Ramos (cell line): Measurements from ENCODE around the gene CLMN.

Experiments used
- in situ Hi-C: fragments of 300-500 bp; cut with MboI; formaldehyde crosslinking; loops from one replicate; pipeline ENCODE4 v1.14.3; 2022; ENCODE audit warnings: low sequenced_read_pairs; ENCODE audit not compliant: unreplicated experiment

CLMN gene

DNA sequence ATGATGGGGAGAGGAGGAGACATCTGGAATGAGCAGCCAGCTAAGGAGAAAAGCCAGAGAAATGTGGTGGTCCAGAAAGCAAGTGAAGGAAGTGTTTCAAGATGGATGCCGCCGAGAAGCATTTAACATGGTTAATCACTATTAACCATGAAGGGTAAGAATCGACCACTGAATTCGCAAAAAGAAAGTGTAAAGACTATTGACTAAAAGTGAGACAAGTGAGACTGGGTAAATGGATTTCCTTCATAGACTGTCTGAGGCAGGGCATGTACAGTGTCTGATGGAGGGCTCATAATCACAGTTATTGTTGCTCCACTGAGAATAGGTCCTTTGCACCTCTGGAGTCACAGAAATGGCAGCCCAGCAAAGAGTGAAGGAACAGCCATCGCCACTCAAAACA is 25.3 kb upstream of the CLMN start:
- in situ Hi-C loops = no loop called here

DNA sequence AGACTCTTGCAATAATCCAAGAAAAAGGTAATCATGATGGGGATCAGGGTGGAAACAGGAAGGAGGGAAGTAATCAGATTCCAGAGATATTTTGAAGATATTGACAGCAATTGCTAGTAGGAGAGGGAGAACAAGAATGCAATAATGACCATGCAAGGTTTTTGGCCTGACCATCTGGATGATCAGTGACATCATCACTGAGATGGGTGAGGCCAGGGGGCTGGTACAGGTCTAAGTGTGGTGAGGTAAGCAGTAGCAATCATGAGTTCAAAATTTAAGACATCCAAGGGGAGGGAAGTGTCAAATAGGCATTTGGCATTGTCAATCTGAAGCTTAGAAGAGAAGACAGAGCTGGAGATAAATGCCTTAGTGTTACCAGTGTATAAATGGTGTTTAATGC is 24.8 kb upstream of the CLMN start:
- in situ Hi-C loops = no loop called here

- in situ Hi-C loops = no loop called here
Observed at GRCh38 chr14:95341564-95341963, 21.9 kb upstream of the CLMN start.

DNA sequence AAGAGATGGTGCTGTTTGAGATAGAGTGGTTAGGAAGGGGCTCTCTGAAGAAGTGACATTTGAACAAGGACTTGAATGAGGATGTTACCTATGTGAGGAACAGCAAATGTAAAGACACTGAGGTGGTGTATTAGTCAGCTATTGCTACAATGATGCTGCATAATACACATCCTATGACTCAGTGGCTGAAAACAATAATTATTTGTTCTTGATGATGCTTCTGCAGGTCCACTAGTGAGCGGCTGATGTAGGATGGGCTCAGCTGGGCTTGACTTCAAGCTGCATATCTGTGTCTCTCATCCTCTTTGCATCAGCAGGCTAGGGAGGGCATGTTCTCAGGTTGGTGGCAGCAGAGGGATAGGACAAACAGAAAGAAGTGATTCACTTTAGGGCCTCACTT is 21.4 kb upstream of the CLMN start:
- in situ Hi-C loops = no loop called here

DNA sequence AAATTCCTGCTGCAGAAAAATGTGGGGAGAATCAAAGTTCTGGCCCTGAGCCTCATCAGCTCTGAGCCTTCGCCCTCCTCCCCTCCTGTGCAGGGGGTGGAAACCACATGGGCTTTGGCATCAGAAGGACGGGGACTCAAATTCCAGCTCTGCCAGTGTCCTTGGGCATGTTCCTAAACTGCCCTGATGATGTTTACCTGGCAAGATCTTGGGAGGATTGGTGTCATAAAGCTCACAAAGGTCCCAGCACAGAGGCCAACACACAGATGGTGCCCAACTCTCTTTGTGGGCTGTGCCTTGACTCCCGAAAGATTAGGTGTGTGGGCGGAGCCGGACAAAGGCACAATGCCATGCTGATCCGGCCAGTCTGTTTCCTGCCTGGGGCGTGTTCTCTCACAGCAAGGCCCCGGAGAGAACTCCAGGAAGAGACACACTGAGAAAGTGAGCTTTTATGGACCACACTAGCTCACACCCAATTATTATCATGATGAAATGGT is 20.5 kb upstream of the CLMN start:
- in situ Hi-C loops = no loop called here

DNA sequence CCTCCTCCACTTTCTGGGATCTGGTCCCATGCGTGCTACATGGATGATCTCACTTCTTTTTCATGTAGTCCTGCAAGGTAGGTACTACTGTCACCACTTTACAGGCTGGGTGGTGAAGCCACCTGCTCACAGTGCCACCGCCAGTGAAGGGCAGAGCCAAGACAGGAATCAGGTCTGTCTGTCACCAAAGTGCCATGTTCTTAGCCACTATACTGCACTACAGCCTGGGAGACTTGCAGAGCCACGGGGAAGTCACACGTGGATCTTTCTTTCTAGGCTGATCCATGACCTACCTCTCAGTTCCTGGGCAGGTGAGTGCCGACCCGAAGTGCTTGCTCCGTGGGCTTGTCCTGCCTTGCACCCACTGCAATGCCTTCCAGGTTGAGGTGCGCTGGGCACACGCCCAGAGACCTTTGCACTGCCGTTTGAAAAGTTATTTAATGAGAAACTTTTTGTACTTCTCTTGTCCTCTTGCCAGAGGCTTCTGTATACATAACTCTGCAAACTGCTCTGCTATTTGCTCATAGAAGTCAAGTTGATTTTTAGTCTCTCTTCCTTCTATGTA is 19.7 kb upstream of the CLMN start:
- in situ Hi-C loops = no loop called here

DNA sequence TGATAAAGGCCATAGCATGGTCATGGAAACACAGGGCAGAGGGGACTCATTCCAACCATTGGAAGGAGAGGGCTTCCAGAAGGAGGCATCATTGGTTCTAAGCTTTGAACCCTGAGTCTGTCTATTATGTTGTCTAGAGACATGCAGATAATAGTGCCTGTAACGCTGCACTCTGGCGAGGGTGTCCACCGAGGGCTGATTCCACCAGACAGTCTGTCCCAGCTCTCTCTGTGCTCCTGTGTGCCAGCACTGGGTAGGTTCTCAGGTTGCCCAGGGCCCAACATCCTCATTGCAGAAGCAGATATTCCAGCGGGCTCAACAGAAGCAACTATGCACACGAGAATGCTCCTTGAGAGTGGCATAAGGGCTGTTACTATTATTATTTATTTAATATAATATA is 18.7 kb upstream of the CLMN start:
- in situ Hi-C loops = no loop called here

DNA sequence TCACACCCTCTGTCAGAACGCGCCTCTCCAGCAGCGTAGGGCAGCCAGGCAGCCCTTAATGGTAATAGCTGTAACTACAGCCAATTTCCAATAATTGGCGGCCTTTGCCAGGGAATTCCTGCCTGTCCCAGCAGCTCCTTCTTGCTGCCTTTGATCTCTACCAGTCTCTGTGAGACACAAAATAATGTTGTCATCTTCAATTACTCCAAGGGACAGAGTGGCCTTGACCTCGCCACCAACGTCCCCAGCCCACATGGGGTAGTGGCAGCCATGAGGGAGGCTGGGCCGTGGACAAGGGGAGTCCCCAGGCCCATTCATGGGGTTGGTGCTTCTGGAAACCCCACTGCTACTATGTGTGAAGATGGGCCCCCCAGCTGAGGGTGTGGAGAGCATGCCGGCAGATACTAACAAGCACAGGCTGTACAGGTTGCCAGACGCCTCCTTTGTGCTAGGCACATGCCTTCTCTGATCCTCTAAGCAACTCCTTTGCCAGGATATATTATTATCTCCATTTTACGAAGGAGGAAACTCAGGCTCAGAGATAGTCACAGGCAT is 17.4 kb upstream of the CLMN start:
- in situ Hi-C loops = no loop called here

GRCh38 chr14:95336192-95336760 is 16.6 kb upstream of the CLMN start:
- in situ Hi-C loops = no loop called here

GRCh38 chr14:95335071-95335470 is 15.4 kb upstream of the CLMN start:
- in situ Hi-C loops = no loop called here

DNA sequence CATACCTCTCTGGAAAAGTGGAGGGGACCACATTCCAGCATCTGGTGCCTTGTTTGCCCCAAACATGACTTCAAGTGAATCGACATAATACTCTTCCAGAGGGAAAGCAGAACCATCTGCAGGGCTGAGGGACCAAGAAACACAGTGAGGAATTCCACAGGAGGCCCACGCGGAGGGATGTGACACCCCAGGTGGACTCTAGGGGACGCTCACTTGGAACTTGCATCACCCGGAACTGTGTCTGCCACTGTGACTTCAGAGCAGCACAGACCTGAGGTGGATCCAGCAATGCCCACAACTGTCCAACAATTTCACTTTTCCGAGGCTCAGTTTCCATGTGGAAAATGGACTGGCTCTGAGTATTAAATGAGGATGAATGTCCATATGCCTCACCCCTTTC is 14.3 kb upstream of the CLMN start:
- in situ Hi-C loops = no loop called here

GRCh38 chr14:95332641-95333040 is 12.9 kb upstream of the CLMN start:
- in situ Hi-C loops = no loop called here

DNA sequence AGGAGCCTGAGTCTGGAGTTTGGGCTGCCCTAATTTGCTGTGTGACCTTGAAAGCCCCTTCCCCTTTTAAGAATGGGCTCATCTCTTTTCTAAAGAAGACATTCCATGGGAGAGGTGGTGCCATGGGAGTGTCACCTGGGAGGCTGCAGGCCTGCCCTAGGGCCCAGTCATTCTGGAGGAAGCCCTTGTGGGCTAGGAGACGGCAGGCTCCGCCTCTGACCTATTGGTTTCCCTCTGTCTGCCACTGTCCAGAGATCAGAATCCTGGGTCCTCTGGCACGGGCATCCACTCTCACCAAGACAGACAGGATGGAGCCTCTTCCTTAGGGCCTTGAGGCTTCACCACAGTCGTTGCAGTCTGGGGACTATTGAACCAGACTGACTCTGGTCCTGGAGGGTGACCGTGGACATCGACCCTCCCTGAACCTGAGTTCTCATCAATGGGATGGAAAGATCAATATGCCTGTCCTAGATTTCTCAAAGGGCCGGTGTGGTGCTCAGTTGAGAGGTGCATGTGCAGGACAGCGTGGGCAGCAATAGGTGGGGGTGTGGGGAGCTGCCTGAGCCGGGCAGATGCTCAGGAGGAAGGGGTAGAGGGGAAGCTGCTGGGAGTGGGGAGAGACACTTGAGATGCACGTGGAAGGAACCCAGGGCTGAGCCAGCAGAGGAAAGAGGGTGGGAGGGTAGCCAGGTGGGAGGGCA is 12.2 kb upstream of the CLMN start:
- in situ Hi-C loops = no loop called here

DNA sequence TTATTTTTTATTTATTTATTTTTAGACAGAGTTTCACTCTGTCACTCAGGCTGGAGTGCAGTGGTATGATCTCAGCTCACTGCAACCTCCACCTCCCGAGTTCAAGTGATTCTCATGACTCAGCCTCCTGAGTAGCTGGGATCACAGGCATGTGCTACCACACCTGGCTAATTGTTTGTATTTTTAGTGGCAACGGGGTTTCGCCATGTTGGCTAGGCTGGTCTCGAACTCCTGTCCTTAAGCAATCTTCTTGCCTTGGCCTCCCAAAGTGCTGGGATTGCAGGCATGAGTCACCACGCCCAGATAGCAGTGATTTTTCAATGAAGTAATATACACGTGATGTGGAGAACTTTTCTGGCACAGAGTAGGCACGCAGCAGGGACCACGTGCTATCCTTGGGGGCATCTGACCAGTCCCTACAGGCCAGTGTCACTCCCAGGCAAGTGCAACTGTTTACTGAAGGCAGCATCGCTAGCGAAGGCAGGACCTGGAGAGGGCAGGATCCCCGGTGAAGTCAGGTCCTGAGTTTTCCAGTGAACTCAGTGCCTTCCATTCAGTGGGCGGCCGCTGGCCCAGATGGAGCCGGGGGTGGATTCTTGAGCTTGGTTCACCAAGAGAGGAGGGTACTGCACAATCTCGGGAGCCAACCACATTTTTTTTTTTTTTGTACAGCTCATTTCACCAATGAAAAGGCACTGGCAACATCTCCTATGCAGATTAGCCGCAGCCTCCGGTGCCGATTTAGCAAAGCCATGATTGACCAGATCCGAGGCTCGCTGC is 11.1 kb upstream of the CLMN start:
- in situ Hi-C loops = no loop called here

- in situ Hi-C loops = no loop called here
Observed at GRCh38 chr14:95329941-95330340, 10.2 kb upstream of the CLMN start.

DNA sequence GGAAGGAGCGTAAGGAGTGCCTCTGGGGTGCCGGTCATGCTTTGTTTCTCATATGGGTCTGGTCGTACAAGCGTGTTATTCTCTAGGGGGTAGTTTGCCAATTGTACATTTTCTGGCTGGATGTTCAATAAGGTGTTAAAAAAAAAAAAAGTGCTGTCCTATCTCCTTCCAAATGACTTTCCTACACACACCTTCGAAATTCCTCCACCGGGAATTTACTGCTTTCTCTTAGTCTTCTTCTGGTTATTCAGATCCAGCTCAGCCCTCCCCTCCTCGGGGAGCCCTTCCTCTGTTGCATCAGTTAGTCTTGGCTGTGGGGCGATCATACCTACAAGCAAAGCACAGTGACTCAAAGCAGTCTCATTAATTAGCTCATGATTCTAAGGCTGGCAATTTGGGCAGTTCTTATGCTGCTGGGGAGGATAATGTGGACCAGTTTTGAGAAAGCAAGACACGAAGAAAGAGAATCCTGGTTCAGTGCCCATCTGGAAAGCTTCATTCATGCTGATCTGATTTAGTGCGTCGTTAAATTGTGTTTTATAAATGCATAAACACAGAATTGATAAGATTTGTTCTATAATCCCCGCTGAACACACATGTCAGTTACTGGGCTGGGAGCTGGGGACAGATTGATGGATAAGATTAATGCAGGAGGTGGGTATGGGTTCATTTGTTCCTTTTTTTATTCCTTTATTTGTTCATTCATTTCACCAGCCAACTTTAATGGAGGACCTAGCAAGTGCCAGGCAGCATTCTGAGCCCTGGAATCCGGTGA is 9.2 kb upstream of the CLMN start:
- in situ Hi-C loops = no loop called here

DNA sequence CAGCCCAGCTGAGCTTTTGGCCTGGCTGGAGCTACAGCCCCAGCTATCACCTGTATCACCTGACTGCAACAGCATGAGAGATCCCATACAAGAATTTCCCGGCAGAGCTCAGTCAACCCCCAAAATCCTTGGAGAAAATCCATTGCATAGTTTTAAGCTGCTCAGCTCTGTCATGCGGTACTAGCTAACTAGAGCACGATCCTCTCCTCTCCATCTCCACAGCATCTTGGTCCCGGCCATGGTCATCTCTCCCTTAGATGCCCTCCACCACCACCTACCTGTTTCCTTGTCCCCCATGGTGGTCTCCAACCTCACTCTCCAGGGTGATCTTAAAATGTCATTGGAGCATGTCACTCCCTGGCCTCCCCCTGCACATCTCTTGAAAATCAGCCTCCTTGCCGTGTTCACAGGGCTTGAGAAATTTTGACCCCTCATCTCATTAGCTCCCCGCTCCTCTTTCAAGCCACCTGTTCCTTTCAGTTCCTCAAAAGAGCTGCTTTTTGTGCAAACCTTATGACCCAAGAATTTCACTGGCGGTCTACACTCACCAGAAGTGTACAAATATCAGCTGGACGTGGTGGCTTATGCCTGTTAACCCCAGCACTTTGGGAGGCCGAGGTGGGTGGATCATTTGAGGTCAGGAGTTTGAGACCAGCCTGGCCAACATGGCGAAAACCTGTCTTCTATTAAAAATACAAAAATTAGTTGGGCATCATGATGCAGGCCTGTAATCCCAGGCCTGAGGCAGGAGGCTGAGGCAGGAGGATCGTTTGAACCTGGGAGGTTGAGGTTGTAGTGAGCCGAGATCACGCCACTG is 8.1 kb upstream of the CLMN start:
- in situ Hi-C loops = no loop called here

DNA sequence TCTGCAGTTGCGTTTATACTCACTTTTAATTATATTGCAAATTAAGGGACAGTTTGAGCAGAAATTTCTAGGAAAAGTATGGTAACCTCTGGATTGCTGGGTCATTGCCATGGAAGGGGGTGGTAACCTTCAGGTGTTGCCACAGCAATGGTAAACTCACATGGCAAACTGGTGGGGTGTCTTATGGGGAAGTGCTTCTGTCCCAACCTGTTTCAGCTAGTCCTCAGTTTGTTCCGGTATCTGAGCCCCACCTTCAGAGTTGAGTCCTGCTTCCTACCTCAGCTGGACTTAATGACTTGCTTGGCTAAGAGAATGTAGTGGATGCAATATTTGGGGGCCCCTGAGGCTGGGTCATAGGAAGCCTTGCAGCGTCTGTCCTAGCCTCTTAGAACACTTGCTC is 7.3 kb upstream of the CLMN start:
- in situ Hi-C loops = no loop called here

DNA sequence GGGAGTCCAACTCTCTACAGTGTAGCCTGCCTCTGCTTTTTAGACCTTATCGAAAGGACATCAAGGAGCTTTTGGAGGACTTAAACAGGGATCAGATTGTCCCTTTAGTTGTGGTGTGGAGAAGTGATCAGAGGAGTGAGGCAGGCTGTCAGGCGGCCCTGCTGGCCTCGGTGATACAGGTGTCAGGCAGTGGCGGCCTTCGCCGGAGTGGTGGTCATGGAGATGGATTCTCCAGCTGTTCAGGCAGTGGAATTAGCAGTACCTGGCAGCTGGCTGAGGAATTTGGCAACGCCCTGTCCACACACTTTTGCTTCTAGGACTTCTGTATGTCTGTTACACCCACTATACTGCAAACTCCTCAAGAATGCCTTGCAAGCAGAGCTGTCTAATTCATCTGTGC is 4.2 kb upstream of the CLMN start:
- in situ Hi-C loops = no loop called here
